ENCODE measurements around the gene KLHDC10.
"Not testable (repeated sequence)": the region's sequence is repeated elsewhere in the genome, so short reads cannot be mapped to it uniquely, and the experiment has no call there.

KLHDC10 gene

GRCh38 chr7:130079846-130080394 is 9.6 kb downstream of the KLHDC10 start:
- Histone ChIP-seq H3K4me3 (ENCODE audit: low read depth, low read length) (no peak overlapping the region), H3K4me2 (ENCODE audit: low read length) (no peak overlapping the region), H3K9ac (no peak overlapping the region), H3K79me2 (peaks cover 45% of the 10 kb centered on the region), H2AFZ (no peak overlapping the region), H3K4me1 (no peaks in the 10 kb centered on the region), H3K27me3 (ENCODE audit: control insufficient read depth, insufficient read depth, low read length) (no peaks in the 10 kb centered on the region), H3K36me3 (ENCODE audit: control insufficient read depth, insufficient read depth, low read length) (no peaks in the 10 kb centered on the region), H3K27ac (no peak overlapping the region), H3K9me3 (ENCODE audit: control insufficient read depth, low read length) (no peaks in the 10 kb centered on the region)
- TF ChIP-seq CTCF (IDR thresholded peaks at IDR 0.05) = no peak

DNA sequence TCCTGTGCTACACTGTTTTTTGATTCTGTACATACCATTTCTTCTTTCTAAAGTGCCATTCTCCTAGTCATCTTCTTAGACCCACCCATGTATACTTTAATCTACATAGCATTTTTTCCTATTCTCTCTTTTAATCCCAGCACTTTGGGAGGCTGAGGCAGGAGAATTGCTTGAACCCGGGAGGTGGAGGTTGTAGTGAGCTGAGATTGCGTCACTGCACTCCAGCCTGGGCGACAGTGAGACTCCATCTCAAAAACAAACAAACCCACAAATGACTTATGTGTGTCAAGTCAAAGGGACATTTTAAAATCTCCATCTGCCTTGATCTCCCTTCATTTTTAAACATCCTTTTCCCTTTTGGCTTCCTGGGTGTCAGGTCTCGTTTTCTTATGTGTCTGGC is 13.2 kb downstream of the KLHDC10 start:
- H3K9ac ChIP-seq; H3K9me3 ChIP-seq (ENCODE audit: control insufficient read depth, low read length); H2AFZ ChIP-seq; H3K4me1 ChIP-seq; H3K4me3 ChIP-seq (ENCODE audit: low read depth, low read length); H3K27ac ChIP-seq; H3K36me3 ChIP-seq (ENCODE audit: control insufficient read depth, insufficient read depth, low read length); H3K4me2 ChIP-seq (ENCODE audit: low read length); H3K27me3 ChIP-seq (ENCODE audit: control insufficient read depth, insufficient read depth, low read length): not testable (repeated sequence)
- H3K79me2 ChIP-seq = peaks cover 52% of the 10 kb centered on the region

- peaks cover 51% of the 10 kb centered on the region for H3K79me2 ChIP-seq
- H3K27me3 ChIP-seq (ENCODE audit: control insufficient read depth, insufficient read depth, low read length) = no peaks in the 10 kb centered on the region
- H3K9ac ChIP-seq = no peak overlapping the region
- no peak overlapping the region for H2AFZ ChIP-seq
- no peaks in the 10 kb centered on the region for H3K4me1 ChIP-seq
- no peak overlapping the region for H3K27ac ChIP-seq
- TF ChIP-seq CTCF (IDR thresholded peaks at IDR 0.05) = peak; percentile 63
- H3K4me3 ChIP-seq (ENCODE audit: low read depth, low read length) = no peak overlapping the region
- no peaks in the 10 kb centered on the region for H3K36me3 ChIP-seq (ENCODE audit: control insufficient read depth, insufficient read depth, low read length)
- H3K9me3 ChIP-seq (ENCODE audit: control insufficient read depth, low read length) = no peaks in the 10 kb centered on the region
- H3K4me2 ChIP-seq (ENCODE audit: low read length) = no peak overlapping the region
Observed at GRCh38 chr7:130084037-130084875, 13.9 kb downstream of the KLHDC10 start.

DNA sequence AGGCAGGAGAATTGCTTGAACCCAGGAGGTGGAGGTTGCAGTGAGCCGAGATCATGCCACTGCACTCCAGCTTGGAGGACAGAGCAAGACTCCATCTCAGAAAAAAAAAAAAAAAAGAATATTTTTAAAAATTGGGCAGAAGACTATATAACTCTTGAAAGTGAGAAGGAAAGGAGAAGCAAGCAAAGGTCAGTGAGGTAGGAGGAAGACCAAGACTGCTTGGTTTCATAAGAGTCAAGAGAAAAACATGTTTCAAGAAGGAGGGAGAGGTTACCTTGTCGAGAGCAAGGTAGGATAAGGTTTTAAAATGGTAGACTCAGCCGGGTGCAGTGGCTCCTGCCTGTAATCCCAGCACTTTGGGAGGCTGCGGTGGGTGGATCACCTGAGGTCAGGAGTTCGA is 14.9 kb downstream of the KLHDC10 start:
- not testable (repeated sequence) for H3K4me3 ChIP-seq (ENCODE audit: low read depth, low read length); H3K9me3 ChIP-seq (ENCODE audit: control insufficient read depth, low read length); H3K4me2 ChIP-seq (ENCODE audit: low read length); H3K4me1 ChIP-seq; H3K9ac ChIP-seq; H2AFZ ChIP-seq; H3K27ac ChIP-seq; H3K36me3 ChIP-seq (ENCODE audit: control insufficient read depth, insufficient read depth, low read length); H3K27me3 ChIP-seq (ENCODE audit: control insufficient read depth, insufficient read depth, low read length)
- H3K79me2 ChIP-seq = peaks cover 48% of the 10 kb centered on the region

GRCh38 chr7:130086938-130087337 is 16.6 kb downstream of the KLHDC10 start:
- Histone ChIP-seq H3K27ac (no peak overlapping the region), H3K9ac (no peak overlapping the region), H3K4me2 (ENCODE audit: low read length) (no peak overlapping the region), H3K27me3 (ENCODE audit: control insufficient read depth, insufficient read depth, low read length) (no peaks in the 10 kb centered on the region), H3K79me2 (peaks cover 40% of the 10 kb centered on the region), H3K4me3 (ENCODE audit: low read depth, low read length) (no peak overlapping the region), H2AFZ (no peak overlapping the region), H3K36me3 (ENCODE audit: control insufficient read depth, insufficient read depth, low read length) (no peaks in the 10 kb centered on the region), H3K4me1 (peaks cover 9% of the 10 kb centered on the region), H3K9me3 (ENCODE audit: control insufficient read depth, low read length) (no peaks in the 10 kb centered on the region)
- no peak for TF ChIP-seq CTCF (IDR thresholded peaks at IDR 0.05)
